ENCODE data around the gene PTPN14. TPM values are rescaled to one million over a fixed set of nuclear protein-coding genes. Genes with fewer than 3 reads are reported as not detected.

The PTPN14 gene
- total RNA-seq, 4 donors from 2014 or later, result 59.4 to 118 (median 66.1) TPM

DNA sequence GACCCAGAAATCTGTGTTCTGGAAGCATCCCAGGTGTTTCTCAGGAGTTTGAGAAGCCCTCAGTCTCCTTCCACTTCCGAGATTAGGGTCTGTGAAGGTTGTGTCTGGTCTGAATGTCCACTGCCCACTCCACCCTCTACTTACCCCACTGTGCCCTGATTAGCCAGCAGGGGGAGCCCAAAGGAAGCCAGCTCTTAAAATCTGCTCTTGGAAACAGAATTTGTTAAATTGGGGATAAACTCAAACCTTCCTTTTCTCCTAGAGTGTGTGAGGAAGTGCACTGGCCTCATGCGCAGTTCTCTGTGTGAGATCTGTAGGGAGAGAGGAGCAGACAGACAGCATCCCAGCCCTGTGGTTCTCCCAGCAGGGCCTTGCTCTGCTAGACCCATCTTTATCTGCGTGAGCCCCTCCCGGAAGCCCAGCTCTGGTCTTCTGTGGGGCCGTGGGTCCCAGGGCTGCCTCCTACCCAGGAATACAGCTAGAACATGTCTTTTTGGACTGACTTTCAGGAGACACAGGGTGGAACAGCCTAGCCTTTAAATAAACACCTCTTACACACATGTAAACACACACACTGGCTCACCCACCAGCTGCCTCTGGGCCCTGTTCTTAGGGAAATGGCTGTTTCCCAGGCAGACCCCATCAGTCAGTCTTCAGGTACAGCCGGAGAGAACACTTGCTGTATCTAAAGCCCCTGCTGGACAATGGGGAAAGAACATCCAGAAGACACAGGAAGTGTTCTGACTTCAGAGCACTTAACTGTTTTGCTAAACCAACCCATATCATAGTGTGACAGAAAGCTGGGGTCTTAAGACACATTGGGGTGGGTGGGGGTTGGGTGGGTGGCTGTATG, 218.2 kb downstream of the PTPN14 start:
- intact Hi-C loops (cut with DNase I; ENCODE audit: low total_unique reads), result no loop called here
- no peak overlapping the region for H3K4me3 ChIP-seq (ENCODE audit: low read depth, poor library complexity, severe bottlenecking)
- TF ChIP-seq POLR2A (IDR thresholded peaks at IDR 0.05), result no peak
- TF ChIP-seq, protein P1, sequence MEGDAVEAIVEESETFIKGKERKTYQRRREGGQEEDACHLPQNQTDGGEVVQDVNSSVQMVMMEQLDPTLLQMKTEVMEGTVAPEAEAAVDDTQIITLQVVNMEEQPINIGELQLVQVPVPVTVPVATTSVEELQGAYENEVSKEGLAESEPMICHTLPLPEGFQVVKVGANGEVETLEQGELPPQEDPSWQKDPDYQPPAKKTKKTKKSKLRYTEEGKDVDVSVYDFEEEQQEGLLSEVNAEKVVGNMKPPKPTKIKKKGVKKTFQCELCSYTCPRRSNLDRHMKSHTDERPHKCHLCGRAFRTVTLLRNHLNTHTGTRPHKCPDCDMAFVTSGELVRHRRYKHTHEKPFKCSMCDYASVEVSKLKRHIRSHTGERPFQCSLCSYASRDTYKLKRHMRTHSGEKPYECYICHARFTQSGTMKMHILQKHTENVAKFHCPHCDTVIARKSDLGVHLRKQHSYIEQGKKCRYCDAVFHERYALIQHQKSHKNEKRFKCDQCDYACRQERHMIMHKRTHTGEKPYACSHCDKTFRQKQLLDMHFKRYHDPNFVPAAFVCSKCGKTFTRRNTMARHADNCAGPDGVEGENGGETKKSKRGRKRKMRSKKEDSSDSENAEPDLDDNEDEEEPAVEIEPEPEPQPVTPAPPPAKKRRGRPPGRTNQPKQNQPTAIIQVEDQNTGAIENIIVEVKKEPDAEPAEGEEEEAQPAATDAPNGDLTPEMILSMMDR (IDR thresholded peaks at IDR 0.05), result peak in 1 of 3 donors; percentile 28
- WGBS, 2 donors, result 60 to 64% methylated on average over 6 of the region's 6 CpGs
- DNase-seq (ENCODE audit: low spot score in 2 of 2), result peak in 1 of 2 donors; percentile 50

- H3K4me3 ChIP-seq (ENCODE audit: low read depth, poor library complexity, severe bottlenecking), result no peak overlapping the region
- TF ChIP-seq, protein P1 (IDR thresholded peaks at IDR 0.05), result no peak
- no peak for TF ChIP-seq POLR2A (IDR thresholded peaks at IDR 0.05)
- WGBS, 2 donors, result 50 to 57% methylated on average over 9 of the region's 9 CpGs
- no peak for DNase-seq (ENCODE audit: low spot score in 2 of 2)
- intact Hi-C loops (cut with DNase I; ENCODE audit: low total_unique reads), result no loop called here
Observed at GRCh38 chr1:214331827-214332423, 219.5 kb downstream of the PTPN14 start.

DNA sequence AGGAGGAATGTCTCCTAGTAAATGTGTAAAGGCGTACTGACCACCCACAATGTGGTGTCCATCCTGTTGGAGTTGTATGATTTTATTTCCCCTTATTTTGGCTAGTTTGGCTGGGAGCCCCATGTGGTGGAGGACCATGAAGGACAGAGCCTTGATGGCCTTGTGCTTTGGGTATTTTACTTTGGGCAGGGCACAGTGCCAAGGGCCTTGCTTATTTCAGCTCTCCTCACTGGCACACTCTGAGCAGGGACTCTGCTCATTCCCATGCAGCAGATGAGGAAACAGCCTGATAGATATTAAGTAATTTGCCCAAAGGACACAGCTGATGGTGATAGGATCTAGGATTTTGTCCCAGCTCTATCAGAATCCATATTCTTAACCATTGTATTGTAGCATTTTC, 220.2 kb downstream of the PTPN14 start:
- no peak for TF ChIP-seq POLR2A (IDR thresholded peaks at IDR 0.05)
- TF ChIP-seq, protein P1 (IDR thresholded peaks at IDR 0.05), result no peak
- H3K4me3 ChIP-seq (ENCODE audit: low read depth, poor library complexity, severe bottlenecking), result no peak overlapping the region
- peak in 1 of 2 donors; percentile 21 for DNase-seq (ENCODE audit: low spot score in 2 of 2)
- WGBS, 2 donors, result 83 to 85% methylated on average over 1 of the region's 1 CpG
- intact Hi-C loops (cut with DNase I; ENCODE audit: low total_unique reads), result no loop called here

GRCh38 chr1:214330715-214331114, 220.7 kb downstream of the PTPN14 start:
- 80 to 84% methylated on average over 12 of the region's 12 CpGs for WGBS, 2 donors
- TF ChIP-seq POLR2A (IDR thresholded peaks at IDR 0.05), result no peak
- TF ChIP-seq, protein P1 (IDR thresholded peaks at IDR 0.05), result no peak
- no peak for DNase-seq (ENCODE audit: low spot score in 2 of 2)
- H3K4me3 ChIP-seq (ENCODE audit: low read depth, poor library complexity, severe bottlenecking), result no peak overlapping the region
- intact Hi-C loops (cut with DNase I; ENCODE audit: low total_unique reads), result no loop called here

DNA sequence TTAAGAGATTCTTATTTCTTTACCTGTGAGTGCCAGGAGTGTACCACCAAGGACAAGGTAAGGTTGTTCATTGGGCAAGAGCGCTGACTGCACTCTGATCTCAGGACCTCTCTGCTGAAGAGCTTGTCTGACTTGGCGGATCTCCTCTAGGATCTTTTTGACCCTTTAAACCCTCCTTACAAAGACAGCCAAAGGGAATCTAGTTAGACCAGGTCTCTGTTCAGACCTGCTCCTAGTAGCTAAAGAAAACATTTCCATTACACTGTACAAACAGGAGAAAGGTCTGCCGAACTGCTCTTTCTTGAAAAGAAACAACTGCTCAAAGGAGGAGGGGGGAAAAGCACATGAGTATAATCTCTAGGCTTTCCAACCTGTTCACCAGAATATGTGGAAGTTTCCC, 221.2 kb downstream of the PTPN14 start:
- DNase-seq (ENCODE audit: low spot score in 2 of 2), result no peak
- TF ChIP-seq, protein P1 (IDR thresholded peaks at IDR 0.05), result no peak
- no peak for TF ChIP-seq POLR2A (IDR thresholded peaks at IDR 0.05)

More for the DNA sequence above, 221.2 kb downstream of the PTPN14 start:
- intact Hi-C loops (cut with DNase I; ENCODE audit: low total_unique reads), result no loop called here
- 53 to 66% methylated on average over 3 of the region's 3 CpGs for WGBS, 2 donors
- no peak overlapping the region for H3K4me3 ChIP-seq (ENCODE audit: low read depth, poor library complexity, severe bottlenecking)

Measured in lower leg skin (tissue), 4 donors.